ENCODE data around the gene BRD7.

Gene BRD7

DNA sequence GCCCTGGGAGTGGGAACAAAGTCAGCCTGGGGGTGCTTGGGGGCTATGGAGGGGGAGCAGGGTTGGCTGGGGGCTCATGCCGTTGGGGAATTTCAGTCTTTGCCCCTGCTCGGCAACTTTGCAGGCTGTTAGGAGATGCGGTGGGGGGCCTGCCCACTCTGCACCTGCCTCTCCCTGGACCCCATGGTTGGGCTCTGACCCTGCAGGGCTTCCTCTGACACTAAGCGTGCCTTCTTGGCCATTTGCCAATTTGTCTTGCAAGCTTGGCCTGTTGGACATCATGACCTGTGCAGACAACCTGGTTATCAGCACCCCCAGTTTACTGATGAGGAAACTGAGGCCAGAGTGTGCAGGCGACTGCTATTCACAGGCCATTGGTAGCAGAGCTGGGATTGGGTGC, 87.9 kb downstream of the BRD7 start:
- TF ChIP-seq EZH2phosphoT487 (IDR thresholded peaks at IDR 0.05; ENCODE audit: borderline replicate concordance) = no peak
- TF ChIP-seq, protein P1, sequence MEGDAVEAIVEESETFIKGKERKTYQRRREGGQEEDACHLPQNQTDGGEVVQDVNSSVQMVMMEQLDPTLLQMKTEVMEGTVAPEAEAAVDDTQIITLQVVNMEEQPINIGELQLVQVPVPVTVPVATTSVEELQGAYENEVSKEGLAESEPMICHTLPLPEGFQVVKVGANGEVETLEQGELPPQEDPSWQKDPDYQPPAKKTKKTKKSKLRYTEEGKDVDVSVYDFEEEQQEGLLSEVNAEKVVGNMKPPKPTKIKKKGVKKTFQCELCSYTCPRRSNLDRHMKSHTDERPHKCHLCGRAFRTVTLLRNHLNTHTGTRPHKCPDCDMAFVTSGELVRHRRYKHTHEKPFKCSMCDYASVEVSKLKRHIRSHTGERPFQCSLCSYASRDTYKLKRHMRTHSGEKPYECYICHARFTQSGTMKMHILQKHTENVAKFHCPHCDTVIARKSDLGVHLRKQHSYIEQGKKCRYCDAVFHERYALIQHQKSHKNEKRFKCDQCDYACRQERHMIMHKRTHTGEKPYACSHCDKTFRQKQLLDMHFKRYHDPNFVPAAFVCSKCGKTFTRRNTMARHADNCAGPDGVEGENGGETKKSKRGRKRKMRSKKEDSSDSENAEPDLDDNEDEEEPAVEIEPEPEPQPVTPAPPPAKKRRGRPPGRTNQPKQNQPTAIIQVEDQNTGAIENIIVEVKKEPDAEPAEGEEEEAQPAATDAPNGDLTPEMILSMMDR (conservative IDR thresholded peaks at IDR 0.05; ENCODE audit: low read length) = no peak
- Histone ChIP-seq H3K79me2 (ENCODE audit: insufficient read depth, low read length) (peaks cover 94% of the 10 kb centered on the region), H3F3A (ENCODE audit: low read depth) (no peaks in the 10 kb centered on the region; the same call in 1 of the 2 replicates), H3K4me1 (ENCODE audit: insufficient read depth, low read length, poor library complexity, severe bottlenecking) (peaks cover 89% of the 10 kb centered on the region), H3K4me3 (ENCODE audit: low read length, poor library complexity, severe bottlenecking) (peak overlapping the region; percentile 69), H3K4me2 (ENCODE audit: low read depth, low read length, poor library complexity, severe bottlenecking) (peak overlapping the region; percentile 84), H3K27me3 (ENCODE audit: insufficient read depth, low read length, poor library complexity, severe bottlenecking) (no peaks in the 10 kb centered on the region), H3K9ac (ENCODE audit: low read depth, low read length, poor library complexity, severe bottlenecking) (peak overlapping the region; percentile 75), H3K9me3 (ENCODE audit: insufficient read depth, low read depth, low read length) (no peaks in the 10 kb centered on the region), H2AFZ (ENCODE audit: low read length) (no peak overlapping the region), H3K36me3 (ENCODE audit: insufficient read depth, low read length) (no peaks in the 10 kb centered on the region), H4K20me1 (ENCODE audit: insufficient read depth, low read length, poor library complexity, severe bottlenecking) (peaks cover 9% of the 10 kb centered on the region), H3K9me2 (replicated peaks; ENCODE audit: low read depth, low read length) (no peaks in the 10 kb centered on the region)

DNA sequence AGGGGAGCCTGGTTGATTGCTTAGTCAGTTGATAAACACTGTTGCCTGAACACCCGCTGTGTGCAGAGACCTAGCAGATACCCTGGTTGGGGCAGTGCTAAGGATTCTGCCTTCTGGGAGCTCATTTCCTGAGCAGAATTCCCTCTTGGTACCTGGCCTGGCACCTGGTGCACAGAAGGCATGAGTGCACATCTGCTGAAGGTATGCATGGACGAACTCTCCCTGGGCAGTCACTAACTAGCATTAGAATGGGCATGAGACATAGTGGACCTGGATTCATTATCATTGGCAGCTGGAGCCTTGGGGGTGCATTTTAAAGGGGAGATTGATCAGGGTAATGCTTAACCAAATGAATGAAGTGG, 89.3 kb downstream of the BRD7 start:
- no peak overlapping the region for H3K4me3 ChIP-seq (ENCODE audit: low read length, poor library complexity, severe bottlenecking)
- no peaks in the 10 kb centered on the region for H3K36me3 ChIP-seq (ENCODE audit: insufficient read depth, low read length)
- no peaks in the 10 kb centered on the region; the same call in 1 of the 2 replicates for H3F3A ChIP-seq (ENCODE audit: low read depth)
- peaks cover 4% of the 10 kb centered on the region for H4K20me1 ChIP-seq (ENCODE audit: insufficient read depth, low read length, poor library complexity, severe bottlenecking)
- no peak for TF ChIP-seq EZH2phosphoT487 (IDR thresholded peaks at IDR 0.05; ENCODE audit: borderline replicate concordance)
- TF ChIP-seq, protein P1 (conservative IDR thresholded peaks at IDR 0.05; ENCODE audit: low read length) = no peak
- peak overlapping the region; percentile 14 for H3K9ac ChIP-seq (ENCODE audit: low read depth, low read length, poor library complexity, severe bottlenecking)
- H3K9me3 ChIP-seq (ENCODE audit: insufficient read depth, low read depth, low read length) = no peaks in the 10 kb centered on the region
- peaks cover 89% of the 10 kb centered on the region for H3K4me1 ChIP-seq (ENCODE audit: insufficient read depth, low read length, poor library complexity, severe bottlenecking)
- no peak overlapping the region for H2AFZ ChIP-seq (ENCODE audit: low read length)
- peak overlapping the region; percentile 52 for H3K4me2 ChIP-seq (ENCODE audit: low read depth, low read length, poor library complexity, severe bottlenecking)
- peaks cover 94% of the 10 kb centered on the region for H3K79me2 ChIP-seq (ENCODE audit: insufficient read depth, low read length)
- H3K27me3 ChIP-seq (ENCODE audit: insufficient read depth, low read length, poor library complexity, severe bottlenecking) = no peaks in the 10 kb centered on the region
- no peaks in the 10 kb centered on the region for H3K9me2 ChIP-seq (replicated peaks; ENCODE audit: low read depth, low read length)

DNA sequence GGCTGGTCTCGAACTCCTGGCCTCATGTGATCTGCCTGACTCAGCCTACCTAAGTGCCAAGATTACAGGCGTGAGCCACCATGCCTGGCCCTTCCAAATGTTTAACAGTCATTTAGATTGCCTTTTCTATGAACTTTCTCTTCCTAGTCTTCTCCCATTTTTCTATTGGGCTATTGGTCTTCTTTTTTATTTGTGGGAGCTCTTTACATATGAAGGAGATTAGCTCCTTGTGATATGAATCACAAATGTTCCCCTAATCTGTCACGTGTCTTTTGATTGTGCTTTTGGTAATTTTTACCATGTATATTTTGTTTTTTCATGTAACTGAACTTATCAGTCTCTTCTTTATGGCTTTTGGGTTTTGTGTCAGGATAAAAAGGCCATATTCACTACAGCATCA, 90.5 kb downstream of the BRD7 start:
- no peak for TF ChIP-seq EZH2phosphoT487 (IDR thresholded peaks at IDR 0.05; ENCODE audit: borderline replicate concordance)
- TF ChIP-seq, protein P1 (conservative IDR thresholded peaks at IDR 0.05; ENCODE audit: low read length) = no peak

More for the DNA sequence above, 90.5 kb downstream of the BRD7 start:
- peak overlapping the region; percentile 49 for H3K4me2 ChIP-seq (ENCODE audit: low read depth, low read length, poor library complexity, severe bottlenecking)
- H4K20me1 ChIP-seq (ENCODE audit: insufficient read depth, low read length, poor library complexity, severe bottlenecking) = peaks cover 4% of the 10 kb centered on the region
- H2AFZ ChIP-seq (ENCODE audit: low read length) = no peak overlapping the region
- peaks cover 87% of the 10 kb centered on the region for H3K4me1 ChIP-seq (ENCODE audit: insufficient read depth, low read length, poor library complexity, severe bottlenecking)
- H3K79me2 ChIP-seq (ENCODE audit: insufficient read depth, low read length) = peaks cover 93% of the 10 kb centered on the region
- no peaks in the 10 kb centered on the region for H3K9me2 ChIP-seq (replicated peaks; ENCODE audit: low read depth, low read length)
- no peaks in the 10 kb centered on the region for H3K27me3 ChIP-seq (ENCODE audit: insufficient read depth, low read length, poor library complexity, severe bottlenecking)
- no peaks in the 10 kb centered on the region for H3K9me3 ChIP-seq (ENCODE audit: insufficient read depth, low read depth, low read length)
- no peak overlapping the region for H3K9ac ChIP-seq (ENCODE audit: low read depth, low read length, poor library complexity, severe bottlenecking)
- H3F3A ChIP-seq (ENCODE audit: low read depth) = no peaks in the 10 kb centered on the region; the same call in 1 of the 2 replicates
- no peak overlapping the region for H3K4me3 ChIP-seq (ENCODE audit: low read length, poor library complexity, severe bottlenecking)
- H3K36me3 ChIP-seq (ENCODE audit: insufficient read depth, low read length) = no peaks in the 10 kb centered on the region

Data from Loucy (cell line).